Stimulated activated naive CD8-positive, alpha-beta T cell treated with anti-CD3 and anti-CD28 coated beads, Interleukin-15, Interleukin-2, amounts not matched to agents 100 ng/mL and 50 ng/mL, for 24 hours (primary cell): ENCODE results near the gene LHB.
"Not testable (repeated sequence)": the region's sequence is repeated elsewhere in the genome, so short reads cannot be mapped to it uniquely, and the experiment has no call there.

Experiments
- H3K27ac Mint-ChIP-seq: one replicate; pipeline ENCODE4 v1.8.0; 2021; ENCODE audit warnings: mild to moderate bottlenecking, mixed read lengths
- H3K27me3 Mint-ChIP-seq: one replicate; pipeline ENCODE4 v1.8.0; 2021; ENCODE audit warnings: mixed read lengths
- H3K36me3 Mint-ChIP-seq: one replicate; pipeline ENCODE4 v1.8.0; 2021; ENCODE audit warnings: low read depth, mixed read lengths
- H3K4me1 Mint-ChIP-seq: one replicate; pipeline ENCODE4 v1.8.0; 2021; ENCODE audit warnings: low read depth, mixed read lengths
- H3K4me3 Mint-ChIP-seq: one replicate; pipeline ENCODE4 v1.8.0; 2021; ENCODE audit warnings: mild to moderate bottlenecking, mixed read lengths
- H3K9me3 Mint-ChIP-seq: one replicate; pipeline ENCODE4 v1.8.0; 2021; ENCODE audit warnings: mixed read lengths

LHB gene

DNA sequence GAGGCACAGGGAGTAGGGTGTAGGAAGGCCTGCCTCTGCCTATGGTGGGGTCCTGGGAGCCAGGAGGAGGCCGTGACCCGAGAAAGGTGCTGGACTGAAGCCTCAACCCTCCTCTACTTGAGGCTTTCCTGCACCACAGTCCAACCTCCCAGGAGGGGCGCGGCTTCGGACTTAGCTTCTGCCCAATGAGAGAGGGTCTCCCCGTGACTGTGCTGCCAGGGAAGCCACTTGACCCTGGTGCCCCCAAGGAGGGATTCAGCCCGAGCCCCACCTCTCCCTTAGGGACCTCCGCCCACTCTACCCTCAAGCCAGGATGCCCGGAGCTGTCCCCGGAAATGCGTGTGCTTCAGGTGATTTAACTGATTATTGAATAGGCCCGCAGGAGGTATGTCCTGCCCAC, 32.1 kb upstream of the LHB start, which contains the start of gene CGB8:
Gene CGB8, minus strand, starts transcription at position 101 of the 400 bp plus-strand sequence. CDS start 372 bp downstream, outside the sequence.
- not testable (repeated sequence) for H3K4me3 Mint-ChIP-seq, H3K36me3 Mint-ChIP-seq, H3K4me1 Mint-ChIP-seq, H3K27me3 Mint-ChIP-seq, H3K9me3 Mint-ChIP-seq, H3K27ac Mint-ChIP-seq

DNA sequence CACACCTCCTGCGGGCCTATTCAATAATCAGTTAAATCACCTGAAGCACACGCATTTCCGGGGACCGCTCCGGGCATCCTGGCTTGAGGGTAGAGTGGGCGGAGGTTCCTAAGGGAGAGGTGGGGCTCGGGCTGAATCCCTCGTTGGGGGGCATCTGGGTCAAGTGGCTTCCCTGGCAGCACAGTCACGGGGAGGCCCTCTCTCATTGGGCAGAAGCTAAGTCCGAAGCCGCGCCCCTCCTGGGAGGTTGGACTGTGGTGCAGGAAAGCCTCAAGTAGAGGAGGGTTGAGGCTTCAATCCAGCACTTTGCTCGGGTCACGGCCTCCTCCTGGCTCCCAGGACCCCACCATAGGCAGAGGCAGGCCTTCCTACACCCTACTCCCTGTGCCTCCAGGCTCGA, 26.7 kb upstream of the LHB start, which contains the start of gene CGB5:
Gene CGB5, plus strand, starts transcription at position 301 of the 400 bp plus-strand sequence. CDS start 362 bp downstream, outside the sequence.
- H3K27ac Mint-ChIP-seq, H3K9me3 Mint-ChIP-seq, H3K27me3 Mint-ChIP-seq, H3K4me3 Mint-ChIP-seq, H3K36me3 Mint-ChIP-seq, H3K4me1 Mint-ChIP-seq: not testable (repeated sequence)

DNA sequence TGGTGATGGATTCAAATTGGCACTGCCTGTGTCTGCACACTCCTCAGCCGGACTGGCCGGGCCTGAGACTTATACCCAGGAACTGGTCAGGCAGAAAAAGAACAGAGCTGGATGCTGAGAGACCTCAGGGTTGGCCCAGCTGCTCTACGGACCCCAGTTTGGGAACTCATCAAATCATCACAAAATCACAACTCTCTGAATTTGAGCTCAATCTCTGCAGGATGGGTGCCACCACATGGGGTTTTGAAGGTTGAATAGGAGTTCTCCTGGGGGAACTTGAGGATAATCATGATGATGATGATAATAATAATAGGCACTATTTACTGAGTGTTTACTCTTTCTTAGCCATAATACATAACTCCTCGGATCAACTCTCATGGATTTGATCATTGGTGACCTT, 25.8 kb upstream of the LHB start:
- H3K27me3 Mint-ChIP-seq, H3K36me3 Mint-ChIP-seq, H3K27ac Mint-ChIP-seq, H3K4me3 Mint-ChIP-seq, H3K9me3 Mint-ChIP-seq, H3K4me1 Mint-ChIP-seq: not testable (repeated sequence)

GRCh38 chr19:49042177-49042576, 25.3 kb upstream of the LHB start:
- no peaks in the 10 kb centered on the region for H3K27me3 Mint-ChIP-seq
- H3K9me3 Mint-ChIP-seq: no peaks in the 10 kb centered on the region
- no peaks in the 10 kb centered on the region for H3K4me1 Mint-ChIP-seq
- H3K4me3 Mint-ChIP-seq: no peak overlapping the region
- no peak overlapping the region for H3K27ac Mint-ChIP-seq
- no peaks in the 10 kb centered on the region for H3K36me3 Mint-ChIP-seq

DNA sequence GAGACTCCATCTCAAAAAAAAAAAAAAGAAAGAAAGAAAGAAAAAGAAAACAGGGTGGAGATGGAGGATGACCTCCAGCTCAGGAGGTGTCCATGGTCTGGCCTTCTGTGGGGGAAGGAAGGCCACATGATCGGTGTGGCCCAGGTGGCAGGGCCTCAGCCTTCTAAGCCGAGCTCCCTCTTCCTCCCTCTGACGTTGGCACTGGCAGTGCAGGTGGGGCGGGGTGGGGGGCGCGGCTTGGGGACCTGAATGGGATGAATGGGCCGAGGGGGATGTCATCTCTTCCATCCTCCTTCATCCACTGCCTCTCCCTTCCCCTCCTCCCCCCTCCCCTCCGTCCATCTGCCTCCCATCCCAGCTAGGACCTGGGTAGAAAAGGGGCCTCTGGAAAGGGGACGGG, 22.8 kb upstream of the LHB start:
- H3K9me3 Mint-ChIP-seq, H3K4me1 Mint-ChIP-seq, H3K36me3 Mint-ChIP-seq: not testable (repeated sequence)

GRCh38 chr19:49038557-49039276, 21.8 kb upstream of the LHB start:
- not testable (repeated sequence) for H3K9me3 Mint-ChIP-seq, H3K4me3 Mint-ChIP-seq, H3K27ac Mint-ChIP-seq, H3K27me3 Mint-ChIP-seq, H3K4me1 Mint-ChIP-seq, H3K36me3 Mint-ChIP-seq

More for the DNA sequence above, 22.8 kb upstream of the LHB start:
- H3K4me3 Mint-ChIP-seq, H3K27me3 Mint-ChIP-seq, H3K27ac Mint-ChIP-seq: not testable (repeated sequence)

GRCh38 chr19:49038111-49038510, 21.2 kb upstream of the LHB start:
- not testable (repeated sequence) for H3K4me1 Mint-ChIP-seq, H3K36me3 Mint-ChIP-seq, H3K4me3 Mint-ChIP-seq, H3K9me3 Mint-ChIP-seq, H3K27me3 Mint-ChIP-seq, H3K27ac Mint-ChIP-seq

DNA sequence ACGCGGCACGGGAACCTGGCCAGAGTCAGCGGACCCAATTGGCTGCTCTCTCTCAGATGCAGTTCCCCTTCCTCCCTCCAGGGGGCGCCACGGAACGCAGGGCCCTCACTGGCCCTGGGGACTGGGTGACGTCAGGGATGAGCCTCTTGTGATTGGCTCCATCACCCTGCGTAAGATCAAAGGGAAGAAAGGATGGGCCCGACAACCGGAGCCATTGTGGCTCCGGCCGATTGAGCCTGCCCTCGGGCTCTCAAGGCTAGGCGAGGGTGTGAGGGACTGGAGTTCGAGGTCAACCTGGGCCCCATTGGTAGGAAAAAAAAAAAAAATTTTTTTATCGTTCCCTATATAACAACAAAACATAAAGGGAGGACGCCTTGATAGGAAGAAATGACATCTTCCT, 19.9 kb upstream of the LHB start, which contains the start of gene CGB1:
Gene CGB1, minus strand, starts transcription at position 81 of the 400 bp plus-strand sequence. CDS start 184 bp downstream, outside the sequence.
- not testable (repeated sequence) for H3K36me3 Mint-ChIP-seq

GRCh38 chr19:49031642-49032301, 14.9 kb upstream of the LHB start, which contains the start of gene CGB2:
CGB2 (plus strand) TSS chr19:49031890; CDS start chr19:49032096, 206 bp downstream.
- peak within 1 kb of the TSS; percentile 5 for H3K27ac Mint-ChIP-seq
- H3K36me3 Mint-ChIP-seq, H3K9me3 Mint-ChIP-seq, H3K27me3 Mint-ChIP-seq, H3K4me3 Mint-ChIP-seq, H3K4me1 Mint-ChIP-seq: not testable (repeated sequence)

More for the DNA sequence above, 19.9 kb upstream of the LHB start, which contains the start of gene CGB1:
- not testable (repeated sequence) for H3K27ac Mint-ChIP-seq, H3K4me1 Mint-ChIP-seq, H3K9me3 Mint-ChIP-seq, H3K4me3 Mint-ChIP-seq, H3K27me3 Mint-ChIP-seq

GRCh38 chr19:49030323-49030722, 13.4 kb upstream of the LHB start:
- H3K4me3 Mint-ChIP-seq, H3K27me3 Mint-ChIP-seq, H3K4me1 Mint-ChIP-seq, H3K9me3 Mint-ChIP-seq, H3K36me3 Mint-ChIP-seq, H3K27ac Mint-ChIP-seq: not testable (repeated sequence)

GRCh38 chr19:49029749-49030148, 12.9 kb upstream of the LHB start:
- not testable (repeated sequence) for H3K4me1 Mint-ChIP-seq, H3K27ac Mint-ChIP-seq, H3K4me3 Mint-ChIP-seq, H3K9me3 Mint-ChIP-seq, H3K36me3 Mint-ChIP-seq, H3K27me3 Mint-ChIP-seq

DNA sequence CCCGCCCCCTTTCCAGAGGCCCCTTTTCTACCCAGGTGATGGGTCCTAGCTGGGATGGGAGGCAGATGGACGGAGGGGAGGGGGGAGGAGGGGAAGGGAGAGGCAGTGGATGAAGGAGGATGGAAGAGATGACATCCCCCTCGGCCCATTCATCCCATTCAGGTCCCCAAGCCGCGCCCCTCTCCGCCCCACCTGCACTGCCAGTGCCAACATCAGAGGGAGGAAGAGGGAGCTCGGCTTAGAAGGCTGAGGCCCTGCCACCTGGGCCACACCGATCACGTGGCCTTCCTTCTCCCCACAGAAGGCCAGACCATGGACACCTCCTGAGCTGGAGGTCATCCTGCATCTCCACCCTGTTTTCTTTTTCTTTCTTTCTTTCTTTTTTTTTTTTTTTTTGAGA, 11.8 kb upstream of the LHB start:
- not testable (repeated sequence) for H3K27ac Mint-ChIP-seq, H3K27me3 Mint-ChIP-seq, H3K36me3 Mint-ChIP-seq, H3K9me3 Mint-ChIP-seq, H3K4me1 Mint-ChIP-seq, H3K4me3 Mint-ChIP-seq

- not testable (repeated sequence) for H3K27ac Mint-ChIP-seq, H3K9me3 Mint-ChIP-seq, H3K4me3 Mint-ChIP-seq, H3K27me3 Mint-ChIP-seq, H3K36me3 Mint-ChIP-seq
- H3K4me1 Mint-ChIP-seq: peaks cover 19% of the 10 kb centered on the region
Measured at GRCh38 chr19:49025599-49025998, 8.7 kb upstream of the LHB start.

- not testable (repeated sequence) for H3K9me3 Mint-ChIP-seq, H3K27ac Mint-ChIP-seq, H3K36me3 Mint-ChIP-seq, H3K27me3 Mint-ChIP-seq, H3K4me3 Mint-ChIP-seq
- H3K4me1 Mint-ChIP-seq: peaks cover 24% of the 10 kb centered on the region
Measured at GRCh38 chr19:49025088-49025487, 8.2 kb upstream of the LHB start.

DNA sequence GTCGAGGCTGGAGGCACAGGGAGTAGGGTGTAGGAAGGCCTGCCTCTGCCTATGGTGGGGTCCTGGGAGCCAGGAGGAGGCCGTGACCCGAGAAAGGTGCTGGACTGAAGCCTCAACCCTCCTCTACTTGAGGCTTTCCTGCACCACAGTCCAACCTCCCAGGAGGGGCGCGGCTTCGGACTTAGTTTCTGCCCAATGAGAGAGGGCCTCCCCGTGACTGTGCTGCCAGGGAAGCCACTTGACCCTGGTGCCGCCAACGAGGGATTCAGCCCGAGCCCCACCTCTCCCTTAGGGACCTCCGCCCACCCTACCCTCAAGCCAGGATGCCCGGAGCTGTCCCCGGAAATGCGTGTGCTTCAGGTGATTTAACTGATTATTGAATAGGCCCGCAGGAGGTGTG, 7.3 kb upstream of the LHB start, which contains the start of gene CGB3:
Gene CGB3, minus strand, starts transcription at position 101 of the 400 bp plus-strand sequence. CDS start 362 bp downstream, outside the sequence.
- not testable (repeated sequence) for H3K4me3 Mint-ChIP-seq, H3K27ac Mint-ChIP-seq, H3K27me3 Mint-ChIP-seq, H3K9me3 Mint-ChIP-seq, H3K36me3 Mint-ChIP-seq
- H3K4me1 Mint-ChIP-seq: peaks cover 32% of the 10 kb centered on the region

GRCh38 chr19:49022116-49022515, 5.2 kb upstream of the LHB start:
- peaks cover 47% of the 10 kb centered on the region for H3K4me1 Mint-ChIP-seq
- no peak overlapping the region for H3K27ac Mint-ChIP-seq
- peaks cover 13% of the 10 kb centered on the region for H3K27me3 Mint-ChIP-seq
- no peaks in the 10 kb centered on the region for H3K36me3 Mint-ChIP-seq
- no peak overlapping the region for H3K4me3 Mint-ChIP-seq
- H3K9me3 Mint-ChIP-seq: no peaks in the 10 kb centered on the region
